Fibroblast of lung (primary cell): ENCODE data around the gene SH2D2A. TPM values are rescaled to one million over a fixed set of nuclear protein-coding genes. Genes with fewer than 3 reads are reported as not detected.

ENCODE experiments used
- DNase-seq, 2 donors: peaks; one replicate each; pipeline versions ENCODE4 v3.0.0 to v3.0.0-alpha.2; 2010; ENCODE audit warnings: low read depth in 2 of 2
- H2AFZ ChIP-seq: 2 replicates; pipeline ENCODE4 v1.5.1; 2012; ENCODE audit warnings: low read length, control low read depth, inconsistent platforms
- H3K27ac ChIP-seq: 2 replicates; pipeline ENCODE4 v1.5.1; 2011; ENCODE audit warnings: low read length, control low read depth; ENCODE audit not compliant: insufficient read depth
- H3K27me3 ChIP-seq: 2 replicates; pipeline ENCODE4 v1.5.1; 2011; ENCODE audit warnings: mild to moderate bottlenecking, low read length; ENCODE audit not compliant: control insufficient read depth, insufficient read depth
- H3K36me3 ChIP-seq: 2 replicates; pipeline ENCODE4 v1.5.1; 2011; ENCODE audit warnings: low read length; ENCODE audit not compliant: control insufficient read depth, insufficient read depth
- H3K4me1 ChIP-seq: 2 replicates; pipeline ENCODE4 v1.5.1; 2011; ENCODE audit warnings: low read length; ENCODE audit not compliant: control insufficient read depth, insufficient read depth; ENCODE audit errors: extremely low read depth
- H3K4me2 ChIP-seq: 2 replicates; pipeline ENCODE4 v1.5.1; 2011; ENCODE audit warnings: low read length, control low read depth; ENCODE audit not compliant: insufficient read depth; ENCODE audit errors: extremely low read depth
- H3K4me3 ChIP-seq, 4 experiments: fragments of 200-600 bp in 1 of 4; sonication (generic) in 1 of 4; replicated peaks in 1 of 4; 2 replicates each; pipeline ENCODE4 v1.5.1; 2011 to 2016; ENCODE audit warnings: low read length in 4 of 4, low read depth in 3 of 4, mild to moderate bottlenecking in 3 of 4, control low read depth in 2 of 4, inconsistent platforms in 1 of 4, mixed read lengths in 1 of 4; ENCODE audit not compliant: insufficient read depth in 1 of 4; ENCODE audit errors: control extremely low read depth in 1 of 4
- H3K79me2 ChIP-seq: 2 replicates; pipeline ENCODE4 v1.5.1; 2012; ENCODE audit warnings: mild to moderate bottlenecking, low read length, inconsistent platforms; ENCODE audit not compliant: control insufficient read depth, insufficient read depth
- H3K9ac ChIP-seq: 2 replicates; pipeline ENCODE4 v1.5.1; 2011; ENCODE audit warnings: mild to moderate bottlenecking, low read length, control low read depth; ENCODE audit not compliant: insufficient read depth
- H3K9me3 ChIP-seq: 2 replicates; pipeline ENCODE4 v1.5.1; 2012; ENCODE audit warnings: low read depth, low read length; ENCODE audit not compliant: control insufficient read depth, insufficient read depth
- H4K20me1 ChIP-seq: 2 replicates; pipeline ENCODE4 v1.5.1; 2011; ENCODE audit warnings: low read length; ENCODE audit not compliant: control insufficient read depth, insufficient read depth; ENCODE audit errors: extremely low read depth
- CTCF ChIP-seq, 2 donors: IDR thresholded peaks in 1 of 2; conservative IDR thresholded peaks in 1 of 2; 1 replicate in 1 of 2; 2 replicates in 1 of 2; pipeline ENCODE4 v1.5.1; 2011 to 2012; ENCODE audit warnings: low read length in 2 of 2, control low read depth in 1 of 2, inconsistent platforms in 1 of 2, low read depth in 1 of 2, mild to moderate bottlenecking in 1 of 2
- EZH2 ChIP-seq: IDR thresholded peaks from 2 replicates; pipeline ENCODE4 v1.5.1; 2012; ENCODE audit warnings: low read length, control low read depth, mild to moderate bottlenecking; ENCODE audit errors: missing control alignments
- polyA plus RNA-seq, 2 donors: library from polyadenylated mRNA; depleted of rRNA in 1 of 2; stranded (reverse) in 1 of 2; unstranded in 1 of 2; fragments of >200 nt; gene quantifications; 2 replicates each; pipeline ENCODE4 v1.2.1, GENCODE V29; 2011 to 2012; ENCODE audit warnings: missing spikeins in 1 of 2
- total RNA-seq: library from RNA; depleted of rRNA; stranded (reverse); fragments of >200 nt; gene quantifications from 2 replicates; pipeline ENCODE4 v1.2.1, GENCODE V29; 2014

Gene SH2D2A
- total and polyA plus RNA-seq, 2 donors (not counting 1 experiment from before 2014, with no cell fraction given): not detected

- H3K4me1 ChIP-seq: peaks cover 4% of the 10 kb centered on the region
- H3K27me3 ChIP-seq: no peaks in the 10 kb centered on the region
- peaks cover 6% of the 10 kb centered on the region for H3K36me3 ChIP-seq
- no peak overlapping the region for H3K9ac ChIP-seq
- no peak overlapping the region for H3K4me2 ChIP-seq
- H3K4me3 ChIP-seq: no peak overlapping the region
- H3K27ac ChIP-seq: no peak overlapping the region
- no peak overlapping the region for H2AFZ ChIP-seq
- H3K9me3 ChIP-seq: no peaks in the 10 kb centered on the region
- H3K79me2 ChIP-seq: no peaks in the 10 kb centered on the region
- peak; percentile 30 to 90 for DNase-seq
- TF ChIP-seq EZH2: no peak
- TF ChIP-seq CTCF (conservative IDR thresholded peaks at IDR 0.05 in 1 of 2, IDR thresholded peaks at IDR 0.05 in 1 of 2; ENCODE audit: low read depth in 1 of 2, low read length in 2 of 2): peak; percentile 13 to 28
- no peaks in the 10 kb centered on the region for H4K20me1 ChIP-seq
These were observed 15.1 kb downstream of the SH2D2A start for GRCh38 chr1:156801409-156802121.

GRCh38 chr1:156797212-156797871 lies 19.3 kb downstream of the SH2D2A start:
- no peaks in the 10 kb centered on the region for H4K20me1 ChIP-seq
- no peak overlapping the region for H3K9ac ChIP-seq
- H3K27me3 ChIP-seq: no peaks in the 10 kb centered on the region
- H3K36me3 ChIP-seq: peaks cover 10% of the 10 kb centered on the region
- DNase-seq: peak; percentile 55 to 64
- H2AFZ ChIP-seq: no peak overlapping the region
- no peaks in the 10 kb centered on the region for H3K79me2 ChIP-seq
- no peak overlapping the region for H3K4me3 ChIP-seq
- H3K27ac ChIP-seq: no peak overlapping the region
- peaks cover 2% of the 10 kb centered on the region for H3K4me1 ChIP-seq
- TF ChIP-seq EZH2: no peak
- TF ChIP-seq CTCF (conservative IDR thresholded peaks at IDR 0.05 in 1 of 2, IDR thresholded peaks at IDR 0.05 in 1 of 2; ENCODE audit: low read depth in 1 of 2, low read length in 2 of 2): peak; percentile 90
- H3K9me3 ChIP-seq: no peaks in the 10 kb centered on the region
- H3K4me2 ChIP-seq: no peak overlapping the region

- H3K36me3 ChIP-seq: peaks cover 14% of the 10 kb centered on the region
- TF ChIP-seq CTCF (conservative IDR thresholded peaks at IDR 0.05 in 1 of 2, IDR thresholded peaks at IDR 0.05 in 1 of 2; ENCODE audit: low read depth in 1 of 2, low read length in 2 of 2): no peak
- TF ChIP-seq EZH2: no peak
- H3K4me2 ChIP-seq: no peak overlapping the region
- H3K9me3 ChIP-seq: no peaks in the 10 kb centered on the region
- peaks cover 2% of the 10 kb centered on the region for H3K4me1 ChIP-seq
- H3K79me2 ChIP-seq: no peaks in the 10 kb centered on the region
- no peaks in the 10 kb centered on the region for H3K27me3 ChIP-seq
- H2AFZ ChIP-seq: no peak overlapping the region
- DNase-seq: peak in 1 of 2 donors; percentile 57
- H3K9ac ChIP-seq: no peak overlapping the region
- H4K20me1 ChIP-seq: no peaks in the 10 kb centered on the region
- no peak overlapping the region for H3K27ac ChIP-seq
- no peak overlapping the region for H3K4me3 ChIP-seq
These were observed 20.1 kb downstream of the SH2D2A start for GRCh38 chr1:156796340-156797097.
